GM11168 (cell line): ENCODE results near the gene COP1.
"Not testable (repeated sequence)": the region's sequence is repeated elsewhere in the genome, so short reads cannot be mapped to it uniquely, and the experiment has no call there.

Source experiments
- in situ Hi-C: fragments of 300-500 bp; cut with MboI; formaldehyde crosslinking; loops from one replicate; pipeline ENCODE4 v1.12.0; 2022; ENCODE audit warnings: low sequenced_read_pairs; ENCODE audit not compliant: unreplicated experiment

COP1 gene

GRCh38 chr1:176051402-176051801 lies 155.7 kb downstream of the COP1 start:
- in situ Hi-C loops: no loop called here

GRCh38 chr1:176049582-176049981 lies 157.5 kb downstream of the COP1 start:
- in situ Hi-C loops: no loop called here

GRCh38 chr1:176046926-176047325 lies 160.2 kb downstream of the COP1 start:
- in situ Hi-C loops: no loop called here

GRCh38 chr1:176043537-176043936 lies 163.5 kb downstream of the COP1 start:
- in situ Hi-C loops: no loop called here

GRCh38 chr1:176033881-176034280 lies 173.2 kb downstream of the COP1 start:
- in situ Hi-C loops: no loop called here

GRCh38 chr1:176033474-176033873 lies 173.6 kb downstream of the COP1 start:
- in situ Hi-C loops: no loop called here

- in situ Hi-C loops: no loop called here
Observed at GRCh38 chr1:176032040-176032645, 174.9 kb downstream of the COP1 start.

- in situ Hi-C loops: no loop called here
Observed at GRCh38 chr1:176029609-176030008, 177.5 kb downstream of the COP1 start.

- in situ Hi-C loops: no loop called here
Observed at GRCh38 chr1:176029155-176029554, 177.9 kb downstream of the COP1 start.

- in situ Hi-C loops: not testable (repeated sequence)
Observed at GRCh38 chr1:176027934-176028333, 179.2 kb downstream of the COP1 start.

- in situ Hi-C loops: no loop called here
Observed at GRCh38 chr1:176022574-176022973, 184.5 kb downstream of the COP1 start.

- in situ Hi-C loops: no loop called here
Observed at GRCh38 chr1:176017722-176018121, 189.4 kb downstream of the COP1 start.

GRCh38 chr1:176009951-176010350 lies 197.1 kb downstream of the COP1 start:
- in situ Hi-C loops: no loop called here

- in situ Hi-C loops: not testable (repeated sequence)
Observed at GRCh38 chr1:176007756-176008389, 199.2 kb downstream of the COP1 start.

- in situ Hi-C loops: not testable (repeated sequence)
Observed at GRCh38 chr1:175994660-175995059, 212.4 kb downstream of the COP1 start.

GRCh38 chr1:175992825-175993224 lies 214.3 kb downstream of the COP1 start:
- in situ Hi-C loops: not testable (repeated sequence)

GRCh38 chr1:175992202-175992601 lies 214.9 kb downstream of the COP1 start:
- in situ Hi-C loops: not testable (repeated sequence)

- in situ Hi-C loops: no loop called here
Observed at GRCh38 chr1:175984813-175985212, 222.3 kb downstream of the COP1 start.

- in situ Hi-C loops: no loop called here
Observed at GRCh38 chr1:175984057-175984812, 222.9 kb downstream of the COP1 start.

GRCh38 chr1:175983363-175983762 lies 223.7 kb downstream of the COP1 start:
- in situ Hi-C loops: not testable (repeated sequence)

- in situ Hi-C loops: no loop called here
Observed at GRCh38 chr1:175981128-175981527, 226.0 kb downstream of the COP1 start.
